Measurements from ENCODE around the gene CLCN3.

CLCN3 gene

GRCh38 chr4:169660929-169661328 is 40.6 kb downstream of the CLCN3 start:
- no peak overlapping the region; the same call in 1 of the 2 replicates for H3K4me3 ChIP-seq (ENCODE audit: low read depth, low read length)
- DNase-seq (ENCODE audit: low read depth): no peak
- no peak for TF ChIP-seq CTCF (IDR thresholded peaks at IDR 0.05; ENCODE audit: insufficient read depth, low read depth, low read length, missing control alignments)

- no peak for DNase-seq (ENCODE audit: low read depth)
Observed at GRCh38 chr4:169661761-169662160, 41.4 kb downstream of the CLCN3 start.

GRCh38 chr4:169662206-169662605 is 41.8 kb downstream of the CLCN3 start:
- no peak overlapping the region for H3K4me3 ChIP-seq (ENCODE audit: low read depth, low read length)
- TF ChIP-seq CTCF (IDR thresholded peaks at IDR 0.05; ENCODE audit: insufficient read depth, low read depth, low read length, missing control alignments): no peak
- DNase-seq (ENCODE audit: low read depth): no peak

More at GRCh38 chr4:169661761-169662160, 41.4 kb downstream of the CLCN3 start:
- no peak overlapping the region for H3K4me3 ChIP-seq (ENCODE audit: low read depth, low read length)
- TF ChIP-seq CTCF (IDR thresholded peaks at IDR 0.05; ENCODE audit: insufficient read depth, low read depth, low read length, missing control alignments): no peak

- no peak for TF ChIP-seq CTCF (IDR thresholded peaks at IDR 0.05; ENCODE audit: insufficient read depth, low read depth, low read length, missing control alignments)
- DNase-seq (ENCODE audit: low read depth): no peak
- H3K4me3 ChIP-seq (ENCODE audit: low read depth, low read length): no peak overlapping the region
Observed at GRCh38 chr4:169663402-169663801, 43.0 kb downstream of the CLCN3 start.

- no peak for TF ChIP-seq CTCF (IDR thresholded peaks at IDR 0.05; ENCODE audit: insufficient read depth, low read depth, low read length, missing control alignments)
- no peak for DNase-seq (ENCODE audit: low read depth)
- H3K4me3 ChIP-seq (ENCODE audit: low read depth, low read length): no peak overlapping the region
Observed at GRCh38 chr4:169663831-169664230, 43.5 kb downstream of the CLCN3 start.

- H3K4me3 ChIP-seq (ENCODE audit: low read depth, low read length): no peak overlapping the region
- DNase-seq (ENCODE audit: low read depth): no peak
- TF ChIP-seq CTCF (IDR thresholded peaks at IDR 0.05; ENCODE audit: insufficient read depth, low read depth, low read length, missing control alignments): no peak
Observed at GRCh38 chr4:169664615-169665014, 44.2 kb downstream of the CLCN3 start.

GRCh38 chr4:169665046-169665737 is 44.8 kb downstream of the CLCN3 start:
- H3K4me3 ChIP-seq (ENCODE audit: low read depth, low read length): no peak overlapping the region
- no peak for TF ChIP-seq CTCF (IDR thresholded peaks at IDR 0.05; ENCODE audit: insufficient read depth, low read depth, low read length, missing control alignments)
- DNase-seq (ENCODE audit: low read depth): no peak
